Left renal pelvis (tissue), 4 donors: ENCODE measurements around the gene RPIA. TPM values are rescaled to one million over a fixed set of nuclear protein-coding genes. Genes with fewer than 3 reads are reported as not detected.

Experiments used
- DNase-seq, 4 donors: peaks; one replicate each; pipeline ENCODE4 v3.0.0-alpha.2; 2013; ENCODE audit warnings: low read depth in 4 of 4, low spot score in 3 of 4
- polyA plus RNA-seq, 4 donors: library from polyadenylated mRNA; unstranded; fragments of 120-200 nt; gene quantifications; one replicate each; pipeline ENCODE4 v1.2.1, GENCODE V29; 2013; ENCODE audit not compliant: insufficient read length in 4 of 4

RPIA gene
- polyA plus RNA-seq, 4 donors = 33.2 to 36.2 (median 35.2) TPM

DNA sequence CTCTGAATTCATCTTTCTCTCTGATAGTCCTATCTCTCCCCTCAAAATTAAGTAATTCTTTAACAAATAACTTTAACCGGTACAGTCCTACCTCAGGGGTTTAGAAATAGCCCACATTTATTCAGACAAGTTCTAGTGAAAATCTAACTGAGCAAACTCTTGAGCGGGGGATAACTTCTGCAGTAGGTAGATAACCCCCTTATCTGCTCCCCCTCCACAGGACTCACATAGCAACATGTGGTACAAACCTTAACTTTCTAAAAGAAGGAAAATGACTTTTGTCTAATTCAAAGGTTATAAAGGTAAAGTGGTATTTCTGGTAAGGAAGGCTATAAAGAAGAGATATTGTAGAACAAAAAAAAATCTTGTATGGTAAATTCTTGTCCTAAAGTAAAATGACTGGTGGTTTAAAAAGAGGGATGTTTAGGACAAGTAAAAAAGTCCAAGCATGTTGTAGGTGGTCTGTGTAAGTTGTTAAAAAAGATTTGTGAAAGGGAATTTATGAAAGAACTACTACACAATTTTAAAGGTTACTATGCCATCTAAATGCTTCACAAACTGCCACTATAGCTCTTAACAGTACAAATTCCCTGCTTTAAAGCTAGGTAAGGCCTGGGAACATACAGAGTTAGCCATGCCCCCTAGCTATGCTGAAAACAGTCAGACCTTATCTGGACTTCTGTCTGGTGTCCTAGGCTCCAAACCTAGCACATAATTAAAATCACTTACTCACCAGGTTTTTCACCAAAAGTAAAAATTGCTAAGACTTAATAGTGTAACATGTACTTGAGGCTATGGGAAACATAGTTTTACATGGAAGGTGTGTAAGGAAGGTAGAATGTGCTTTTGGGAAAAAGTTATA is 8.1 kb upstream of the RPIA start:
- DNase-seq = no peak

DNA sequence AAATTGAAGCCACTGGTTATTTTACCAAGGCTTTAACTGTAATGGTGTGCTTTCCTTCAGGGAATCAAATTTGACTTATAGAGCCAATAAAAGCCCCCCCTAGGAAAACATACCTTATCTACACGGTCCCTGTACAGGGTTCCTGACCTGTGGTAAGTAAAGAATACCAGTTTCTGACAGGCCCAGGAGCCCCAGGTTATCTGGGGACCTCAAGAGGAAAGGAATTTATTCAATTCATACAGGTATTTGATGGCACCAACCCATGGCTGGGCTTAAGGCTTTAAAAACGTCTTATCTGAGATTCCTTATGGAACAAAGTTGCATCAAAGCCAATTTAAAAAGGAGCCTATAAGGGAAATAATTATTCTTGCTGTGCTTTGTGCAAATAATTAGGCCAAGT is 7.0 kb upstream of the RPIA start:
- no peak for DNase-seq

- DNase-seq = no peak
Observed at GRCh38 chr2:88686320-88686719, 5.2 kb upstream of the RPIA start.

DNA sequence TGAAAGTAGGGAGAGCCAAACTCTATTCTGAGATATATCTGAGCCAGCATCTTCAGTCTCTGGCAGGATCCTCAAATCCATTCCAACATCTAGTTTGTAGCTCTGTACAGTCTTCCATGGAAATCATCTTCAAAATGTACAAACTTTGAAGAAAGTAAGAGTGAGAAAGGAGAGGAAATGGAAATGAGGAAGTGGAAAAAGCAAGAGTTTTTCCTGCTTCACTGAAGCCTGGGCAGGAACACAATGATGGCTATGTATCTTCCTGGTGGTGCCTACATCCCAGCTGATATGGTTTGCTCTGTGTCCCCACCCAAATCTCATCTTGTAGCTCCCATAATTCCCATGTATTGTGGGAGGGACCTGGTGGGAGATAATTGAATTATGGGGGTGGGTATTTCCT is 4.1 kb upstream of the RPIA start:
- DNase-seq = no peak

DNA sequence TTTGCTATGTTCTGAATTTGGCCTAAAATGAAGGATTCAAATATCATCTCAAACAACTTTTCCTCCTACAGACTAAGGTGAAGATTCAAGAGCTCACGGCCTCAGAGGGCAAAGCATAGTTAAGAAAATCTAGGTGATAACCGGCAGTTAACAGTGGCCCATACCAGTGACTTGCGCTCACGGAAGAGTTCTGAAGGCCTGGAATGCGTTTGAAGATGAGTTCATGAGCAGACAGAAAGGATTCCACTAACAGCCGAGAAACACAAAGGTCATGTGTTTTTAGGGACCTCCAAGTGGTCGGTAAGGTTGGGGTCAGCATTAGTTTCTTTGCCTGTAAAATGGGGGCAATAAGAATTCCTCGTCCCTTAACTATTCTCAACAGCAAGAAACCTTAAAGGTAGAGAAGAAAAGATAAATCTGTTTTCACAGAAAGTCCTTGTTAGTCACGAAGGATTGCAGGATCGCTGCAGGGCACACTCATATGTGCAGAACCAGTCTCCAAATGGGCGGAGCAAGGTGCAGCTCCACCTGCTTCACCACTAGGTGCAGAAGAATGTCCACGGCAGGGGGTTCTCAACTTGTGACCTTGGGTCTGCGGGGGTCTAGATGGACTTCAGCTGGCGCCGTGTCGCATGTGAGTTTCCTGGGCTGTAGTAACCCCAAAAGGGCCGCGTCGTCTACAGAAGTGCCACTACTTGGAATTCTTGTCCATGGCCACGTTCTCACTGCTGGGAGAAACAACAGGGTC is 708 bp upstream of the RPIA start:
- peak in 1 of 4 donors; percentile 33 for DNase-seq

- DNase-seq = no peak
Observed at GRCh38 chr2:88692187-88692586, 714 bp downstream of the RPIA start.

DNA sequence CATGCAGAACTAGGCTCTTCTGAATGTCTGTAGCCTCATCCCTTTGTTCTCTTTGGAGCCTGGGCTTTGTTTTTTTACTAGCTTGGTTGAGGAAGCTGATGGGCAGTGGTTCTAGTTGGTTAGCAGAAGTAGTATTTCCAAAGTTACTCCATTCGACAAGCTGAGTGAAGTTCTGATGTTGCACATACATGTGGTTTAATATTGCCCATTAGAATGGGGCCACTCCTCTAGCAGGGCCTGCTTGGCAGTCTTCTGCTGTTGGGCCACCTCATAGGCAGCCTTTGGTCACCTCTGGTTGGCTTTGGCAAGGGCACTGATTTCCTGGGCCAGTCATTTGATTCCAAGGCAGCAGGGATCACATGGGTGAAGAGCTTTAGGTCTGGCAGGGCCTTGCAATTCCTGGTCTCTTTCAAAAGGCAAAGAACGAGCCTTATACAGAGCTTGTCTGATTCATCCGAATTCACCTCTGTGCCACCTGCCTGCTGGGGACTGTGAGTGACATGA is 2.5 kb downstream of the RPIA start:
- no peak for DNase-seq

GRCh38 chr2:88696611-88697010 is 5.1 kb downstream of the RPIA start:
- no peak for DNase-seq

DNA sequence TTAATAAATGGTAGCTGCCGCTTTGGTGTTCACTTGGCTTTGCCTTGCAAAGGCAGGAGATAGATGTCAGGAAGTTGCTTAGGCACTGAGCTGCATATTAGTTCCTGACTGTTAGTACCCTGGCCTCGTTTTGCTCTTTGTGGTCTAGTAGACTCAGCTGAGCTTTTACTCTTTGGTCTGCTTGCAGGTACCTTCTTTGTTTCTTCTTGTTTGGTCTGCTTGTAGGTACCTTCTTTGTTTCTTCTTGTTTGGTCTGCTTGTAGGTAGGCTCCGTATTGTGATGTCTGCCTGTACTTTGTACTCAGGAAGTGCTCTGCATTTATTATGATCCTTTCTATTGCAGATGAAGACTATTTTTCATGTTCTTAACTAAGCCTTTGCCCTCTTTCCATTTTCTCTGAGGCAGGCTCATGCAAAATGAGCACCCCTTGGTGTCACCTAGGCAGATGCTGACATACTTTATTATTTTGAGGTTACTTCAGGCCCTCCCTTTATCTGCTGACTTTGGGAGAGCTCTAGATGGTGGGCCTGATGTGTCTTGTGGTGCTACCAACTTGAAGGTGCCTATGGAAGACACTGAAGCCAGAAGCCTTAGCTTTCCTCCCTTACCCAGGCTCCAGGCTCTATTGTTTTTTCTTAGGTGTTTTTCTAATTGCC is 6.0 kb downstream of the RPIA start:
- no peak for DNase-seq

DNA sequence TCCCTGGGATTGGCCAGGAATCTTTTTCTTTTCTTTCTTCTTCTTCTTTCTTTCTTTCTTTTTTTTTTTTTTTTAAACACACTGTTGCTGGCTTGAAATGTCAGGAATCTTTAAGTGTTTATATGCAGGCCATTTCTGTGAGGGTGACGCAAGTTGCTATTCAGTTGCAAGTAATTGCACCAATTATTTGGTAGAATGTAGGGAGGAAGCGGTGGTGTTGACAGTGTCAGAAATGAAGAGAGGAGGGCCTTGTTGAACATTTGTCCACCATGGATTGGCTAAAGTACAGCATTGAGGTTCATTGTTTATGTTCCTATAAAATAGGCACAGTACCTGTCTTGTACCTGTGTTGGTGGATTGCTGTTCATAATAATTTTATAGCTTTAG is 6.5 kb downstream of the RPIA start:
- no peak for DNase-seq

DNA sequence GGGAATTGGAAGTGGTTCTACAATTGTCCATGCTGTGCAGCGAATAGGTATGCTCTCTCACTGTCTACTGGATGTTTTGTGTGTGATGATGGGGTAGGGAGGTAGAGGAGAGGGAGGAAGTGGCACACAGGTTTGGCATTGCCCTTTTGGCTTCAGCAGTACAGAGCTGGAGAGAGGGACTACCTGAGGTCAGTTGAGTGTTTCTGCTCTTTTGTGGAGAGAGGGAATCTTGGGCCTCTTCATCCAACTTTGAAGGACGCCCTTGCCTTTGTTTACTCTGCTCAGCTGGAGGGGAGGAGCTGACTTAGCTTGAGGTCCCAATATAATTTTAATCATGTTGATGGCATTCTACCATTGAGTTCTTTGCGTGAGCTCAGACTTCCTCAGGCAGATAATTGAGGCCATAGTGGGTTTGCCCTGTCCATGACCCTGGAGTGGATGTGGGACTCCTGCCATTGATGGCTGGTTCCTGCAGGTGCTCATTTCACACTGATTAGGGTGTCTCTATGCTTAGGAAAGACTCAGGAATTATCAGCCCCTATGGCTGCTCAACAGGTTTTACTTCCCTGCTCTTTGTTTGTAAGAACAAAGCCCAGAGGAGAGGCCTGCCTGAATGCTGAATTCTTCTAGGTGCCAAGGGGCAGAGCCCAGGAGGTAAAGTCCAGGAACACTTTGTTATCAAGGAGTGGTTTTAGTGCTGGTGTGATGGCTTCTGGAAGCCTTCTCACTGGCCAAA is 7.2 kb downstream of the RPIA start:
- no peak for DNase-seq

GRCh38 chr2:88707003-88707402 is 15.5 kb downstream of the RPIA start:
- no peak for DNase-seq

GRCh38 chr2:88709181-88709631 is 17.7 kb downstream of the RPIA start:
- DNase-seq = no peak

DNA sequence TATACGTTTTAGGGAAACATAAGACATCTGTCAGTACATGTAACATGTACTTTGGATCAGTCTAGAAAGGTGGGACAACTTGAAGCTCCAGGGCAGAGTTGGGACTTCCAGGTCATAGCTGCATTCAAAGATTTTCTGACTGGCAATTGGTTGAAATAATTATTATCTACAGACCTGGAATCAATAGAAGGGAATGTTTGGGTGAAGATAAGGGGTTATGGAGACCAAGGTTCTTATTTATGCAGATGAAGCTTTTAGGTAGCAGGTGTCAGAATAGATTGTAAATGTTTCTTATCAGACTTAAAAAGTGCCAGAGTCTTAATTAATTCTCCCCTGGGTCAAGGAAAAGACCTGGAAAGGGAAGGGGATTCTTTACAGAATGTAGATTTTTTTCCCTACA is 19.8 kb downstream of the RPIA start:
- no peak for DNase-seq

- DNase-seq = no peak
Observed at GRCh38 chr2:88711897-88712296, 20.4 kb downstream of the RPIA start.

DNA sequence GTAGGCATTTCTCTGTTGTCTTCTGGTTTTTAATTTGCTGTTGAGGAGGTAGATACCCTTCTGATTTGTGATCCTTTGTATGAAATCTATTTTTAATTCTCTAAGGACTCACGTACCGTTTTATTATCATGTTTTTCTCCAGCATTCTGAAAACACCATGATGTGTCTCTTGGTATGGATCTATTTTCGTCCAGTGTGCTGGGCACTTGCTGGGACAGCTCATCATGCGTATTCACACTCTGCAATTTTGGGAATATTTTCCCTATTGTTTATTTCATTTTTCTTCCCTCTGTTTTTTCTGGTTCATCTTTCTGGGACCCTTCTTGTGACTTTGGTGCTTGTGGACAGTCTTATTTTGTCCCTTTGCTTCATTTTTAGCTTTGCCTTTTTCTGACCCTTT is 21.9 kb downstream of the RPIA start:
- DNase-seq = no peak

GRCh38 chr2:88714667-88715066 is 23.2 kb downstream of the RPIA start:
- DNase-seq = no peak

DNA sequence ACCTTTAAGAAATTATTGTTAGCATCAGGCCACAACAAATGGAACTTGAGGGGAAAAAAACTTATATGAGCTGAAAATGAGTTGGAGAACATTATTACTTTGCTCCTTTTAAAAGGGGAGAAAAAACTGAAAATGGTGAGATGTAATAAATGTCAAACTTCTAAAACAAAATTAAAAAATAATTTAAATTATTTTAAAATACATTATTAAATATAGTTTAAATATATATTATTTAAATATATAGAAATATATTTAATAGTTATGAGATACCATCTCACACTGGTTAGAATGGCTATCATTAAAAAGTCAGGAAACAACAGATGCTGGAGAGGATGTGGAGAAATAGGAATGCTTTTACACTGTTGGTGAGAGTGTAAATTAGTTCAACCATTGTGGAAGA is 28.9 kb downstream of the RPIA start:
- no peak for DNase-seq

GRCh38 chr2:88721268-88721667 is 29.8 kb downstream of the RPIA start:
- no peak for DNase-seq

DNA sequence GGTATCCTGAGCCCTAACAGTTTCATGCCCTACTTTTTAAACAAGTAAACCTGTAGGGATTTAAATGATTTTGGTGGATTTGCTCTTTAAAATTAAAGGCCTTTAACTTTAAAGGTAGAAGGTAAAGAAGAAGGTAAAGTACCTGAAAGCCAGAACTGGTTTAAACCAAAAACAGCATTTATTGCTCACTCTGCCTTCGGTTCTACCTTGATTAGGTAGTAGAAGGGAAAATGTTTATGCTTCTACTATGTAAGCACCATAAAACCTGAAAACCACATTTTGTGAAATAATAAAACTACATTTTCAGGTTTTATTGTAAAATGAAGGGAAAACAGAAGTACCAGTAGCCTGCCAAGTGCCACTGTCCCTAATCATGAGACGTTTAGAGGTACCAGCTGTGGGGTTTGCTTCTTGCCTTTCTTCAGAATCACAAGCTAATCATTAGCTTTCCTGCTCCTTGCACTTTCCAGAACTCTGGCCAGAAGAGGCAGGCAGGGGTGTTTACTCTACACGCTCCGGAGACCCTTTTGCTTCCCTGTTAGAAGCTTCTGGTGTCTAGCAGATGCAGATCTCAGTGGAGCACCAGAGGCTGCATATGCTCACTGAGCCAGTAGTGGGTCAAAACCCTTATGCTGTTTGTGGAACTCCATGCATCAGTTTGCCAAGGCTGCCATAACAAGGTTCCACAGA is 33.3 kb downstream of the RPIA start:
- no peak for DNase-seq
